ENCODE results near the gene HOXA10. TPM values are rescaled to one million over a fixed set of nuclear protein-coding genes. Genes with fewer than 3 reads are reported as not detected.
A peak's percentile ranks its signal among the peaks of the same experiment; 100 is the strongest.

Gene HOXA10
- total and polyA plus RNA-seq, 11 donors = 0.06 to 0.36 (median 0.18) TPM; not detected in 8

DNA sequence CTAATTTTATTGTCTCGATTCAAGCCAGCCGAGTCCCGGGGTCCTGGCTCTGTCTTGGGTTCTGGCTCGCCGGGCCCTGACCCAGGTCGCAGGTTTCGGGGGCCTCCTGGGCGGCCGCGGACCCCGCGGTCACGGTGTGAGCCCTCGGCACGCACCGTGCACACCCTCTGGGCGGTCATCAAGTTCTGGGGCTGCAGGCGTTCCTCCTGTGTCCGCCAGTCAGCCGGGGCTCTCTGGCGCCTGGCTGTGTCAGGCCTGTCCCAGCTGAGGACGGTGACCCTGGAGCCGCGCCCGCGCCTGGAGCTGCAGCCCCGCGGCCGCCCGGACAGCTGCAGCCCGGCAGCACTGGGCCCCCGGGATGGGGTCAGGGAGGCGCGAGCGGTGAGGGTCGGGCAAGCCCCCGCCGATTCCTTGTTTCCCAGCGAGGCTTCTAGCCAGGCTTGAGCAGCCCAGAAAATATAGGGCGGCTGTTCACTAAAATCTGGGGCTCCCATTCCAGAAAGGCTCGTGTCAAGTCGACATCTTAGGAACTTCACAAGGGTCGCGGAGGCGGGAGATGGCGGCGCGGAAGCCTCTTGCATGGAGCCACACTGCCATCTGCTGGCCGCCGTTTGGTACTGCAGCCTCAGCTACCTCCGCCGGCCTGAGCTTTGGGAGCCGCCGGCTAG is 13.4 kb downstream of the HOXA10 start:
- intact Hi-C loops (cut with DNase I) = loop anchor here (1.0 to 10.0 kb wide), 14 partner anchors 308 to 1306 kb away; no protein-coding TSS in a partner anchor
- TF ChIP-seq, protein P1, sequence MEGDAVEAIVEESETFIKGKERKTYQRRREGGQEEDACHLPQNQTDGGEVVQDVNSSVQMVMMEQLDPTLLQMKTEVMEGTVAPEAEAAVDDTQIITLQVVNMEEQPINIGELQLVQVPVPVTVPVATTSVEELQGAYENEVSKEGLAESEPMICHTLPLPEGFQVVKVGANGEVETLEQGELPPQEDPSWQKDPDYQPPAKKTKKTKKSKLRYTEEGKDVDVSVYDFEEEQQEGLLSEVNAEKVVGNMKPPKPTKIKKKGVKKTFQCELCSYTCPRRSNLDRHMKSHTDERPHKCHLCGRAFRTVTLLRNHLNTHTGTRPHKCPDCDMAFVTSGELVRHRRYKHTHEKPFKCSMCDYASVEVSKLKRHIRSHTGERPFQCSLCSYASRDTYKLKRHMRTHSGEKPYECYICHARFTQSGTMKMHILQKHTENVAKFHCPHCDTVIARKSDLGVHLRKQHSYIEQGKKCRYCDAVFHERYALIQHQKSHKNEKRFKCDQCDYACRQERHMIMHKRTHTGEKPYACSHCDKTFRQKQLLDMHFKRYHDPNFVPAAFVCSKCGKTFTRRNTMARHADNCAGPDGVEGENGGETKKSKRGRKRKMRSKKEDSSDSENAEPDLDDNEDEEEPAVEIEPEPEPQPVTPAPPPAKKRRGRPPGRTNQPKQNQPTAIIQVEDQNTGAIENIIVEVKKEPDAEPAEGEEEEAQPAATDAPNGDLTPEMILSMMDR (IDR thresholded peaks at IDR 0.05) = peak; percentile 97 to 100 (median 100)
- no peak for TF ChIP-seq POLR2A (IDR thresholded peaks at IDR 0.05)
- Histone ChIP-seq H3K27me3 (peaks cover 79 to 100% (median 98%) of the 10 kb centered on the region in 9 donors), H3K4me3 (peak overlapping the region; percentile 40 to 67 (median 56)), H3K4me1 (peaks cover 0 to 61% (median 19%) of the 10 kb centered on the region in 12 donors), H3K27ac (peak overlapping the region in 1 of 12 donors; percentile 71), H3K36me3 (no peaks in the 10 kb centered on the region), H3K9me3 (no peaks in the 10 kb centered on the region)
- DNase-seq = peak; percentile 76 to 92 (median 85)
- 1 to 2% (median 1%) methylated on average over 22 to 54 of the region's 54 CpGs for WGBS, 4 donors
- peak; percentile 35 to 85 (median 82) for ATAC-seq

DNA sequence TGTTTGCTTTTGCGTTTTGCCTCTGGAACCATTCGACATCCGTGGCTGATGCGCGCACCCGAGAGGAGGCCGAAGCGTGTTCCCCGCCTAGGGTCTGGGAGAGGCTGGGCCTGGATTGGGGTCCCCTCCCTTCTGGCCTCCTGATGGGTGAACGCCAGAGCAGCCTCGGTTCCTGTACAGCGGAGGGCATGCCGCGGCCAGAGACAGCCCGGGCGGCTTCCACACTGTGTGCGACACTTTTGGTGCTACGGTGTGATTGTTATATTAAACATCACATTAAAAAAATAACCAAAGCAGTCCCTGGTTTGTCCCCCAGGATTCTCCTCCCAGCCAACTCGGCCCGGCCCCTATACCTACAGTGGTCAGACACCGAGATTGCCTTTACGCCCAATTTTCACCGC is 14.0 kb downstream of the HOXA10 start:
- Histone ChIP-seq H3K4me3 (peak overlapping the region; percentile 40 to 67 (median 56)), H3K36me3 (no peaks in the 10 kb centered on the region), H3K27ac (no peak overlapping the region), H3K27me3 (peaks cover 79 to 100% (median 98%) of the 10 kb centered on the region in 9 donors), H3K9me3 (no peaks in the 10 kb centered on the region), H3K4me1 (peaks cover 1 to 61% (median 21%) of the 10 kb centered on the region in 12 donors)
- DNase-seq (peak in 2 of 5 donors; percentile 24 to 51), ATAC-seq (peak in 2 of 4 donors; percentile 11)
- 17 to 37% (median 28%) methylated on average over 17 to 23 of the region's 23 CpGs for WGBS, 4 donors
- intact Hi-C loops (cut with DNase I) = loop anchor here (2.0 to 10.0 kb wide), 13 partner anchors 308 to 1305 kb away; no protein-coding TSS in a partner anchor
- TF ChIP-seq, protein P1 (IDR thresholded peaks at IDR 0.05) = no peak

DNA sequence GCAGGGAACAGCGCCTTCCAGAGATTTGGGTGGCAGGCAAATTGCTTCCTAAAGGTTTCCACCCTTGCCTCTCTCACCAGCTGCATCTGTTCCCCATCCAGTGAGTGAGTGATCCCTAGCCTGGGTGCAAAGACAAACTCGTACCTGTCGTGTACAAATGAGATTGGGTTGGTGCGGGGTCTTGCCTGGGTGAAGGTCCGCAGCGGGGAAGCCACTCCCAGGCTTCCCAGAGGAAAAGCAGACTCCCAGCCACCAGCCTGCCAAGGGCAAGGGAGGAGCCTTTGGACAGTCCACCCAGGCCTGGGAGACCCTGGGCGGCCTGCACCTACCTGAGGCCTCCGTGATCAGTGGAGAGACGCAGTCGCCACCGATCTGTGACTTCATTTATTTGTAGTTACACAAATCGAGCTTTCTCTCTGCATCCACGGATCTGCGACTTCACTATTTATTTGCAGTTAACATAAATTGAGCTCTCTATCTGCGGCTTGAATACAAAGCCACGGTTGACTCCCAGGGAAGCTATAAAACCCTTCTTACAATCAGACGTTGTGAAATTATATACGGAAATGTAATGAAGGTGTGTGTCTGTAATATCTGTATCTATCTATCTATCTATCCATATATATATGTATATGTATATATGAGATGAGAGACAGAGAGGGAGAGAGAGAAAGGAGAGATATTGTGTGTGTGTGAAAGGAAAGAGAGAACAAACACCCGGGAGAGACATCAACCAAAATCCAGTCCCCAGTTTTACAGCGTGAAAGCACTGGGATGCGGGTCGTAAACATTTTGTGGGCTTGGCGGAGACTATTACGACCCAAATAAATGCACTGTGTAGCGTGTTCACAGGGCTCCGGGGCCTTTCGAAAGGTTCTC is 14.6 kb downstream of the HOXA10 start:
- 36 to 63% (median 49%) methylated on average over 27 of the region's 27 CpGs for WGBS, 4 donors
- TF ChIP-seq, protein P1 (IDR thresholded peaks at IDR 0.05) = no peak
- TF ChIP-seq POLR2A (IDR thresholded peaks at IDR 0.05) = no peak
- DNase-seq (peak in 1 of 5 donors; percentile 54), ATAC-seq (no peak)
- Histone ChIP-seq H3K4me1 (peaks cover 3 to 61% (median 22%) of the 10 kb centered on the region in 12 donors), H3K4me3 (peak overlapping the region in 1 of 12 donors; percentile 67), H3K27ac (no peak overlapping the region), H3K9me3 (no peaks in the 10 kb centered on the region), H3K27me3 (peaks cover 79 to 100% (median 98%) of the 10 kb centered on the region in 9 donors), H3K36me3 (no peaks in the 10 kb centered on the region)
- intact Hi-C loops (cut with DNase I) = loop anchor here (2.0 to 10.0 kb wide), 14 partner anchors 307 to 1305 kb away; no protein-coding TSS in a partner anchor

All from heart left ventricle (tissue), 16 donors.